HepG2 (cell line): Measurements from ENCODE around the gene PRR23C. TPM values are rescaled to one million over a fixed set of nuclear protein-coding genes. Genes with fewer than 3 reads are reported as not detected.

Experiments used
- ATAC-seq: fragments of 200-7000 bp; cut with Tn5 transposase; 3 replicates; pipeline ENCODE4 v1.9.1; 2020; ENCODE audit warnings: mild to moderate bottlenecking, moderate library complexity
- BruUV-seq: library from RNA; stranded (reverse); fragments of 400-500 nt; replicated peaks from 2 replicates; lab custom pipeline; 2021; lab: Mats Ljungman, UMichigan
- CTCF ChIA-PET: fragments of 300-600 bp; formaldehyde crosslinking; extraction: SDS; loops from one replicate; lab custom pipeline; 2021; ENCODE audit warnings: low total read pairs, inconsistent platforms, low intra/inter-chr PET ratio; lab: Yijun Ruan, JAX
- POLR2A ChIA-PET: fragments of 350-600 bp; sonication (Branson Sonifier 250); formaldehyde crosslinking; loops from one replicate; lab custom pipeline; 2020; ENCODE audit warnings: antibody characterized with exemption, inconsistent platforms; lab: Yijun Ruan, JAX
- DNase-seq: peaks from one replicate; pipeline ENCODE4 v3.0.0-alpha.2; 2015; ENCODE audit warnings: low spot score
- FAIRE-seq: peaks from 3 replicates; lab custom pipeline; 2011; peaks lifted over from hg19 to GRCh38; lab: Jason Lieb, UNC
- H2AFZ ChIP-seq: one replicate; pipeline ENCODE4 v1.6.1; 2011; ENCODE audit warnings: low read length, inconsistent platforms
- H3K27ac ChIP-seq: fragments of 300-600 bp; 3 replicates; pipeline ENCODE4 v1.8.0; 2011; ENCODE audit warnings: mixed run types, mild to moderate bottlenecking, mixed read lengths, low read length, inconsistent platforms; ENCODE audit not compliant: insufficient read depth; ENCODE audit errors: extremely low read length
- H3K27me3 ChIP-seq, 2 experiments: fragments of 200-600 bp in 1 of 2; 2 replicates in 1 of 2; 3 replicates in 1 of 2; pipeline versions ENCODE4 v1.6.0 to v1.8.0; 2011; ENCODE audit warnings: low read length in 2 of 2, mild to moderate bottlenecking in 2 of 2, moderate library complexity in 2 of 2, inconsistent platforms in 1 of 2; ENCODE audit not compliant: insufficient read depth in 2 of 2, control insufficient read depth in 1 of 2
- H3K36me3 ChIP-seq, 2 experiments: fragments of 200-600 bp in 1 of 2; replicated peaks in 1 of 2; 2 replicates in 1 of 2; 3 replicates in 1 of 2; pipeline versions ENCODE4 v1.5.1 to v1.8.0; 2011; ENCODE audit warnings: low read length in 2 of 2, inconsistent platforms in 1 of 2; ENCODE audit not compliant: insufficient read depth in 2 of 2, control insufficient read depth in 1 of 2
- H3K4me1 ChIP-seq: 2 replicates; pipeline ENCODE4 v1.5.1; 2012; ENCODE audit warnings: low read length, inconsistent platforms; ENCODE audit not compliant: insufficient read depth
- H3K4me2 ChIP-seq: 2 replicates; pipeline ENCODE4 v1.6.0; 2011; ENCODE audit warnings: low read depth, low read length, inconsistent platforms
- H3K4me3 ChIP-seq, 3 experiments: fragments of 200-600 bp in 1 of 3; sonication (generic), shearing (Covaris generic) in 1 of 3; replicated peaks in 1 of 3; 2 replicates each; pipeline ENCODE4 v1.5.1; 2011 to 2016; ENCODE audit warnings: low read length in 3 of 3, inconsistent platforms in 2 of 3, low read depth in 2 of 3, mild to moderate bottlenecking in 2 of 3, control low read depth in 1 of 3, mixed read lengths in 1 of 3; ENCODE audit not compliant: insufficient read depth in 1 of 3
- H3K79me2 ChIP-seq: one replicate; pipeline ENCODE4 v1.6.1; 2011; ENCODE audit warnings: low read length, inconsistent platforms; ENCODE audit not compliant: insufficient read depth
- H3K9ac ChIP-seq: 2 replicates; pipeline ENCODE4 v1.6.0; 2011; ENCODE audit warnings: mild to moderate bottlenecking, low read depth, low read length, inconsistent platforms; ENCODE audit not compliant: insufficient read depth
- H3K9me3 ChIP-seq: 2 replicates; pipeline ENCODE4 v1.5.1; 2012; ENCODE audit warnings: mild to moderate bottlenecking, low read length
- H4K20me1 ChIP-seq: 2 replicates; pipeline ENCODE4 v1.6.0; 2011; ENCODE audit warnings: inconsistent platforms, mild to moderate bottlenecking, low read length, moderate library complexity; ENCODE audit not compliant: insufficient read depth
- HOXA5 ChIP-seq: sonication (generic); formaldehyde crosslinking; IDR thresholded peaks from 2 replicates; pipeline ENCODE4 v1.4.0; 2020; ENCODE audit warnings: missing genetic modification reagents
- KAT7 ChIP-seq: IDR thresholded peaks from 2 replicates; pipeline ENCODE4 v1.6.1; 2018; ENCODE audit warnings: borderline replicate concordance, missing compliant biosample characterization
- KDM4B ChIP-seq: sonication (generic); formaldehyde crosslinking; IDR thresholded peaks from 2 replicates; pipeline ENCODE4 v1.4.0; 2020; ENCODE audit warnings: missing genetic modification reagents
- MAFF ChIP-seq: IDR thresholded peaks from 2 replicates; pipeline ENCODE4 v1.6.1; 2011; ENCODE audit warnings: low read depth, low read length, improper control_type of control experiment
- MAFK ChIP-seq, 2 experiments: IDR thresholded peaks in 1 of 2; conservative IDR thresholded peaks in 1 of 2; 2 replicates each; pipeline ENCODE4 v1.6.1; 2011; ENCODE audit warnings: improper control_type of control experiment in 2 of 2, low read length in 2 of 2
- PHF20 ChIP-seq: sonication (generic); formaldehyde crosslinking; IDR thresholded peaks from 2 replicates; pipeline ENCODE4 v1.5.0; 2020; ENCODE audit warnings: mild to moderate bottlenecking, missing genetic modification reagents
- SAP130 ChIP-seq: IDR thresholded peaks from 2 replicates; pipeline ENCODE4 v1.6.1; 2016; ENCODE audit warnings: low read depth
- SIX4 ChIP-seq: sonication (generic); formaldehyde crosslinking; IDR thresholded peaks from 2 replicates; pipeline ENCODE4 v1.4.0; 2020; ENCODE audit warnings: missing genetic modification reagents
- SOX13 ChIP-seq, 3 experiments: fragments of 450-650 bp in 1 of 3; sonication (generic) in 1 of 3; formaldehyde crosslinking in 1 of 3; IDR thresholded peaks in 2 of 3; conservative IDR thresholded peaks in 1 of 3; 2 replicates each; pipeline versions ENCODE4 v1.5.0 to v1.6.1; 2016 to 2020; ENCODE audit warnings: antibody characterized with exemption in 1 of 3, mild to moderate bottlenecking in 1 of 3, missing compliant biosample characterization in 1 of 3, missing genetic modification reagents in 1 of 3, moderate library complexity in 1 of 3
- ZFP62 ChIP-seq: sonication (generic); formaldehyde crosslinking; IDR thresholded peaks from 2 replicates; pipeline ENCODE4 v1.4.0; 2020; ENCODE audit warnings: missing genetic modification reagents
- ZNF263 ChIP-seq: sonication (generic); formaldehyde crosslinking; IDR thresholded peaks from 2 replicates; pipeline ENCODE4 v1.4.0; 2020; ENCODE audit warnings: missing genetic modification reagents
- ZNF724P ChIP-seq: sonication (generic); formaldehyde crosslinking; IDR thresholded peaks from 2 replicates; pipeline ENCODE4 v1.8.0; 2022; ENCODE audit warnings: missing genetic modification reagents, borderline replicate concordance
- WGBS: methylation state at CpG from one replicate; pipeline ENCODE4 v1.1.6; 2017; ENCODE audit warnings: low lambda C conversion rate; 5-methylcytosine and 5-hydroxymethylcytosine counted together
- in situ Hi-C: cut with HindIII; loops from 2 replicates; pipeline ENCODE4 v1.10.0; 2017; ENCODE audit warnings: low pct_unique_long_range_greater_than_20kb; ENCODE audit not compliant: extremely low pct_ligation_motif_present
- intact Hi-C: fragments of 100-400 bp; cut with micrococcal nuclease; formaldehyde crosslinking; loops from one replicate; pipeline ENCODE4 v1.10.0; 2022; ENCODE audit not compliant: unreplicated experiment
- polyA plus RNA-seq, 8 experiments: library from polyadenylated mRNA; depleted of rRNA in 3 of 8; stranded (reverse) in 7 of 8; unstranded in 1 of 8; fragments of >200 nt; fragmentation: Illumina TruSeq in 4 of 8; extraction: Trizol in 4 of 8; gene quantifications; 2 replicates each; pipeline versions ENCODE4 v1.2.1 to v1.2.3, GENCODE V29; 2011 to 2016; ENCODE audit warnings: low read depth in 4 of 8, missing spikeins in 1 of 8, mixed read lengths in 1 of 8; ENCODE audit not compliant: insufficient read depth in 1 of 8
- total RNA-seq, 5 experiments: library from RNA; depleted of rRNA; stranded (reverse); fragments of >200 nt; fragmentation: Illumina TruSeq; extraction: Trizol; gene quantifications; 2 replicates each; pipeline ENCODE4 v1.2.3, GENCODE V29; 2016; ENCODE audit warnings: low read depth in 1 of 5
- TF ChIP-seq, protein P1 (sequence below): IDR thresholded peaks from 2 replicates; pipeline ENCODE4 v1.6.1; 2016; ENCODE audit warnings: low read depth, missing genetic modification reagents, missing compliant biosample characterization
- TF ChIP-seq, protein P2 (sequence below): sonication (generic); formaldehyde crosslinking; IDR thresholded peaks from 2 replicates; pipeline ENCODE4 v1.8.1; 2023; ENCODE audit warnings: mild to moderate bottlenecking, missing genetic modification reagents
- TF ChIP-seq, protein P3 (sequence below): sonication (generic); formaldehyde crosslinking; IDR thresholded peaks from 2 replicates; pipeline ENCODE4 v1.8.1; 2023; ENCODE audit warnings: mild to moderate bottlenecking, inconsistent platforms, moderate library complexity, missing genetic modification reagents, borderline replicate concordance

PRR23C gene
- total and polyA plus RNA-seq, 2 of the 13 experiments (the other 11 are each of a cell fraction or from before 2014, with no cell fraction given), result not detected

DNA sequence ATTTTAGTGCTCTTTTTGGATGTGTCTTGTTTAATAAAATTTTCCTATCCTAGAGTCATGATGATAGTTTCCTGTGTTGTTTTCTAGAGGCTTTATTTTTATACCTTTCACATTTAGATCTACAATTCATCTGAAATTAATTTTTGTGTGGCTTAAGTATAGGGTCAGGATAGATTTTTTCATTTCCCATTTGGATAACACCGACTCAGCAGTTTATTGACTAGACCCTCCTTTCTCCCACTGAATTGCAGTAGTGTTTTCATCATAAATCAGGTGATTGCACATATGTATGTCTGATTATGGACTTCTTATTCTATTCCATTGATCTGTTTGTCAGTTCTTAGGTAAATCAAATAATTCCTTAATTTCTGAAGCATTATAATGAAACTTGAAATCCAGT is 49.0 kb downstream of the PRR23C start:
- POLR2A ChIA-PET, result no interaction called here
- FAIRE-seq, result no peak
- Histone ChIP-seq H3K9me3 (no peaks in the 10 kb centered on the region), H4K20me1 (no peaks in the 10 kb centered on the region), H2AFZ (no peak overlapping the region), H3K36me3 (no peaks in the 10 kb centered on the region)
- WGBS, result 0% methylated on average over 1 of the region's 1 CpG
- TF ChIP-seq, protein P1, sequence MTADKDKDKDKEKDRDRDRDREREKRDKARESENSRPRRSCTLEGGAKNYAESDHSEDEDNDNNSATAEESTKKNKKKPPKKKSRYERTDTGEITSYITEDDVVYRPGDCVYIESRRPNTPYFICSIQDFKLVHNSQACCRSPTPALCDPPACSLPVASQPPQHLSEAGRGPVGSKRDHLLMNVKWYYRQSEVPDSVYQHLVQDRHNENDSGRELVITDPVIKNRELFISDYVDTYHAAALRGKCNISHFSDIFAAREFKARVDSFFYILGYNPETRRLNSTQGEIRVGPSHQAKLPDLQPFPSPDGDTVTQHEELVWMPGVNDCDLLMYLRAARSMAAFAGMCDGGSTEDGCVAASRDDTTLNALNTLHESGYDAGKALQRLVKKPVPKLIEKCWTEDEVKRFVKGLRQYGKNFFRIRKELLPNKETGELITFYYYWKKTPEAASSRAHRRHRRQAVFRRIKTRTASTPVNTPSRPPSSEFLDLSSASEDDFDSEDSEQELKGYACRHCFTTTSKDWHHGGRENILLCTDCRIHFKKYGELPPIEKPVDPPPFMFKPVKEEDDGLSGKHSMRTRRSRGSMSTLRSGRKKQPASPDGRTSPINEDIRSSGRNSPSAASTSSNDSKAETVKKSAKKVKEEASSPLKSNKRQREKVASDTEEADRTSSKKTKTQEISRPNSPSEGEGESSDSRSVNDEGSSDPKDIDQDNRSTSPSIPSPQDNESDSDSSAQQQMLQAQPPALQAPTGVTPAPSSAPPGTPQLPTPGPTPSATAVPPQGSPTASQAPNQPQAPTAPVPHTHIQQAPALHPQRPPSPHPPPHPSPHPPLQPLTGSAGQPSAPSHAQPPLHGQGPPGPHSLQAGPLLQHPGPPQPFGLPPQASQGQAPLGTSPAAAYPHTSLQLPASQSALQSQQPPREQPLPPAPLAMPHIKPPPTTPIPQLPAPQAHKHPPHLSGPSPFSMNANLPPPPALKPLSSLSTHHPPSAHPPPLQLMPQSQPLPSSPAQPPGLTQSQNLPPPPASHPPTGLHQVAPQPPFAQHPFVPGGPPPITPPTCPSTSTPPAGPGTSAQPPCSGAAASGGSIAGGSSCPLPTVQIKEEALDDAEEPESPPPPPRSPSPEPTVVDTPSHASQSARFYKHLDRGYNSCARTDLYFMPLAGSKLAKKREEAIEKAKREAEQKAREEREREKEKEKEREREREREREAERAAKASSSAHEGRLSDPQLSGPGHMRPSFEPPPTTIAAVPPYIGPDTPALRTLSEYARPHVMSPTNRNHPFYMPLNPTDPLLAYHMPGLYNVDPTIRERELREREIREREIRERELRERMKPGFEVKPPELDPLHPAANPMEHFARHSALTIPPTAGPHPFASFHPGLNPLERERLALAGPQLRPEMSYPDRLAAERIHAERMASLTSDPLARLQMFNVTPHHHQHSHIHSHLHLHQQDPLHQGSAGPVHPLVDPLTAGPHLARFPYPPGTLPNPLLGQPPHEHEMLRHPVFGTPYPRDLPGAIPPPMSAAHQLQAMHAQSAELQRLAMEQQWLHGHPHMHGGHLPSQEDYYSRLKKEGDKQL (CRISPR knock-in tag), result no peak
- TF ChIP-seq, protein P2, sequence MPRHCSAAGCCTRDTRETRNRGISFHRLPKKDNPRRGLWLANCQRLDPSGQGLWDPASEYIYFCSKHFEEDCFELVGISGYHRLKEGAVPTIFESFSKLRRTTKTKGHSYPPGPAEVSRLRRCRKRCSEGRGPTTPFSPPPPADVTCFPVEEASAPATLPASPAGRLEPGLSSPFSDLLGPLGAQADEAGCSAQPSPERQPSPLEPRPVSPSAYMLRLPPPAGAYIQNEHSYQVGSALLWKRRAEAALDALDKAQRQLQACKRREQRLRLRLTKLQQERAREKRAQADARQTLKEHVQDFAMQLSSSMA (CRISPR knock-in tag), result no peak
- no peak for TF ChIP-seq ZNF724P (CRISPR knock-in tag)
- no peak for TF ChIP-seq KDM4B (CRISPR knock-in tag)
- TF ChIP-seq ZNF263 (CRISPR knock-in tag), result no peak
- no peak for TF ChIP-seq SIX4 (CRISPR knock-in tag)
- TF ChIP-seq, protein P3, sequence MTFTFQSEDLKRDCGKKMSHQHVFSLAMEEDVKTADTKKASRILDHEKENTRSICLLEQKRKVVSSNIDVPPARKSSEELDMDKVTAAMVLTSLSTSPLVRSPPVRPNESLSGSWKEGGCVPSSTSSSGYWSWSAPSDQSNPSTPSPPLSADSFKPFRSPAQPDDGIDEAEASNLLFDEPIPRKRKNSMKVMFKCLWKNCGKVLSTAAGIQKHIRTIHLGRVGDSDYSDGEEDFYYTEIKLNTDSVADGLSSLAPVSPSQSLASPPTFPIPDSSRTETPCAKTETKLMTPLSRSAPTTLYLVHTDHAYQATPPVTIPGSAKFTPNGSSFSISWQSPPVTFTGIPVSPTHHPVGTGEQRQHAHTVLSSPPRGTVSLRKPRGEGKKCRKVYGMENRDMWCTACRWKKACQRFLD (CRISPR knock-in tag), result no peak
- peak; percentile 54 to 86; a peak in 3 of 4 replicates for TF ChIP-seq MAFK (conservative IDR thresholded peaks at IDR 0.05 in 1 of 2, IDR thresholded peaks at IDR 0.05 in 1 of 2; ENCODE audit: low read length in 2 of 2)
- TF ChIP-seq SAP130 (CRISPR knock-in tag), result no peak
- TF ChIP-seq MAFF, result peak; percentile 71
- no peak for TF ChIP-seq HOXA5 (CRISPR knock-in tag)
- TF ChIP-seq ZFP62 (CRISPR knock-in tag), result no peak
- no peak for TF ChIP-seq KAT7 (CRISPR knock-in tag)
- no peak for TF ChIP-seq PHF20
- TF ChIP-seq SOX13 (IDR thresholded peaks at IDR 0.05), result no peak
- no peak for TF ChIP-seq SOX13 (CRISPR knock-in tag; conservative IDR thresholded peaks at IDR 0.05 in 1 of 2, IDR thresholded peaks at IDR 0.05 in 1 of 2)
- TF ChIP-seq, all 625 proteins: peak for 2
- H3K27me3 ChIP-seq, result no peaks in the 10 kb centered on the region; a peak in 1 of 5 replicates
- H3K4me1 ChIP-seq, result no peaks in the 10 kb centered on the region
- no peak for ATAC-seq
- no peak overlapping the region for H3K4me3 ChIP-seq
- no peak overlapping the region for H3K9ac ChIP-seq
- H3K79me2 ChIP-seq, result no peaks in the 10 kb centered on the region
- H3K4me2 ChIP-seq, result no peak overlapping the region
- no peak overlapping the region for H3K27ac ChIP-seq
- CTCF ChIA-PET, result no interaction called here
- in situ Hi-C loops, result no loop called here
- BruUV-seq, result no TSS peak
- intact Hi-C loops, result no loop called here
- DNase-seq, result no peak
